GM12801 (cell line): ENCODE results near the gene PPP1R12B.

Source experiments
- TF ChIP-seq, protein P1 (sequence below): IDR thresholded peaks from one replicate; pipeline ENCODE4 v1.5.1; 2011; ENCODE audit warnings: control low read depth; ENCODE audit not compliant: insufficient read length; ENCODE audit errors: extremely low read depth

The PPP1R12B gene

GRCh38 chr1:202367271-202367670 is 18.8 kb downstream of the PPP1R12B start:
- TF ChIP-seq, protein P1, sequence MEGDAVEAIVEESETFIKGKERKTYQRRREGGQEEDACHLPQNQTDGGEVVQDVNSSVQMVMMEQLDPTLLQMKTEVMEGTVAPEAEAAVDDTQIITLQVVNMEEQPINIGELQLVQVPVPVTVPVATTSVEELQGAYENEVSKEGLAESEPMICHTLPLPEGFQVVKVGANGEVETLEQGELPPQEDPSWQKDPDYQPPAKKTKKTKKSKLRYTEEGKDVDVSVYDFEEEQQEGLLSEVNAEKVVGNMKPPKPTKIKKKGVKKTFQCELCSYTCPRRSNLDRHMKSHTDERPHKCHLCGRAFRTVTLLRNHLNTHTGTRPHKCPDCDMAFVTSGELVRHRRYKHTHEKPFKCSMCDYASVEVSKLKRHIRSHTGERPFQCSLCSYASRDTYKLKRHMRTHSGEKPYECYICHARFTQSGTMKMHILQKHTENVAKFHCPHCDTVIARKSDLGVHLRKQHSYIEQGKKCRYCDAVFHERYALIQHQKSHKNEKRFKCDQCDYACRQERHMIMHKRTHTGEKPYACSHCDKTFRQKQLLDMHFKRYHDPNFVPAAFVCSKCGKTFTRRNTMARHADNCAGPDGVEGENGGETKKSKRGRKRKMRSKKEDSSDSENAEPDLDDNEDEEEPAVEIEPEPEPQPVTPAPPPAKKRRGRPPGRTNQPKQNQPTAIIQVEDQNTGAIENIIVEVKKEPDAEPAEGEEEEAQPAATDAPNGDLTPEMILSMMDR = no peak

DNA sequence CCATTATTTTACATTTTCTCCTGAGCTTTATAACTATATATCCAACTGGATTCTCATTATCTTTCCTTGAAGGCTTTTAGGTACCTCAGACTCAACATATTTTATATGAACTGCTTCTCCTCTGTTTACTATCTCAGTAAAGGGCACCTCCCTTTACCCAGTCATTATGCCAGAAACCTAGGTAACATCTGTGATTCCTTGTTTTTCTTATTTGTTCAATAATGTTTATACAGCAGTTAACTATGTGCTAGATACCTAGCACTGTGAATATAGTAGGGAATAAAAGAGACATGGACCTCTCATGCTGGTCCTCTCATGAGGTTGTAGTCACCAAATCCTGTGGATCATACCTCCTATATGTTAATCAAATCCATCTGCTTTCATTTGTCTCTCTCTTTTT is 25.6 kb downstream of the PPP1R12B start:
- TF ChIP-seq, protein P1 = no peak

DNA sequence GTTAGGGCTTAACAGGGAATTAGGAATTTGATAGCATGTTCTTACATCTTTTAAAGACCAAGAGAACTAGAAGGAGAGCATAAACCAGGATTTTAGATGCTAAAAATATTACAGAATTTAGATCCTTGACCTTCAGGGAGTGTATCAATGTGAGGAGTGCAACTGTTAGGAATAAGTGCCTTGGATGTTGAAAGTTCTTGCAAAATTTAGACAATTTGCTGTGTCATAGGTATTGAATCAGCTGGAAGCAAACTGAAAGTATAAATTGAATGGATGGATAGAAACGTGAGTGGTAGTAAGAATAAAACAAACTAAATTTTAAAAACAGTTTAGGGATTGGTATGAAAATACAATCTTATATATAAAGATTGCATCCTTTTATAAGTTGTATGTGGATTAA is 27.7 kb downstream of the PPP1R12B start:
- TF ChIP-seq, protein P1 = no peak

DNA sequence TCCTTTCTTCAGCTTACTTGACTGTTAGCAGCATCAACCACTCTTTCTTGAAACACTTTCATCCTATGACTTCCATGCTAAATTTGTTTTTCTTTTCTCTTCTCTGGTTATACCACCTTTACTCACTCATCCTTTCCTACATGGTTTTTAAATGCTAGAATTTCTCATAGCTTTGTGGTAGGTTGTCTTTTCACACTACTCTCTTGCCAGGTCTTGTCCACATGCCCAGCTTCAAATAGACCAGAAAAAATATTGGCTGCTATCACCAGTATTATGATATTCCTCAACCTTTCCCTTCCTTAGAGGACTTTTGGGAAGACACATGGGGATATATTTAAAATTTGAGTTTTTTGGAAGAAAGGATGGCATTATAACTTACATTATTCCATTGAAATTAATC is 48.8 kb downstream of the PPP1R12B start:
- TF ChIP-seq, protein P1 = no peak

DNA sequence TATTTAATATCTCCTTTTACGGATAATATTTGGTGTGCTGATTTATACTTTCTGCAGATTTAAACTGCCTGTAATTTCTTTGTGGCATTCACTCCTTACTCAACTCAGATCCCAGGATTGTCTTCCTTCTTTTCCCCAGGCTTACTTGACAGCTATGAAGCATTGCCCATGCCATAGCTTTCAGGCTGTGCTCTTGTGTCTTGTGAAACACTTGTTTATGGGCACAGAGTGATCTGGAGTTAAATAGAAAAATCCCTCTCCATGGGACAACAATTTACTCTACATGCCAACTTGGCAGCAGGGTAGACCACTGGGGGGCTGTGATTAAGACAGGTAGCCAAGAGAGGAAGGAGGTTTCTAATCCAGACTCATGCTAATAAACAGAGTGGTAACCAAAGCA is 57.4 kb downstream of the PPP1R12B start:
- TF ChIP-seq, protein P1 = no peak

DNA sequence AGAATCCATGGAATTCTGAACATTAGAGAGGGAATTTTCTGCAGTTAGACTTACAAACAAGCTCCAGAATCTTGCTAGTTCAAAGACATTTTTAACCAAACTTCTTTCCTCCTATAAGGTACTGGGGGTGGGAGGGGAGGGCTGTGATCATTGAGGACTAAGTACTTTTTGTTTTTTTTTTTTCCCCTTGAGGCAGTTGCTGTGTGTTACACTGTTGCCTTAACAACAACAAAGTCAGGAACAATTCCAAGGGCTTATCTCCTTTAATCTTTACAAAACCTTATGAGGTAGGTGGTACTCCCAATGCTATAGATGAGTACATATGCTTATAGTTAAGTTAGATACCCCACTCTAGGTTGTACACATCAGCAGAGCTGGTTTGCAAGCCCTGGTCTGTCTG is 62.9 kb downstream of the PPP1R12B start:
- TF ChIP-seq, protein P1 = no peak

DNA sequence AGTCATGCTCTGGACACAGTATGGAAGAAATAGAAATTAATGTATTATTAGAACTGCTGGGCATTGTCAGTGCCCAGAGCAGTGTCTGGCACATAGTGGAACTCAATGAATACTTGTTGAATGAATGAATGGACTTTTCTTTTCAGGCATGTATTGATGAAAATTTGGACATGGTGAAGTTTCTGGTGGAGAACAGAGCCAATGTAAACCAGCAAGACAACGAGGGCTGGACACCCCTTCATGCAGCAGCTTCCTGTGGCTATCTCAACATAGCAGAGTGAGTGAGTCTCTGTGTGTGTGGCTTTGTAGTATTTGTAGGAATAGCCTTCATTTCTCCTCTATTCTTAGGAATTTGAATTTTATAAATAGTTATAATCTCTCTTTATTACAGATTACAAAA is 68.1 kb downstream of the PPP1R12B start:
- TF ChIP-seq, protein P1 = no peak
